Endodermal cell (in vitro differentiated cells): ENCODE data around the gene INPP5K. TPM values are rescaled to one million over a fixed set of nuclear protein-coding genes. Genes with fewer than 3 reads are reported as not detected.

Experiments
- DNase-seq: peaks from one replicate; pipeline ENCODE4 v3.0.0-alpha.2; 2017
- H3K27ac ChIP-seq: 2 replicates; pipeline ENCODE4 v1.5.1; 2013; ENCODE audit warnings: mild to moderate bottlenecking, low read depth, low read length, moderate library complexity
- H3K27me3 ChIP-seq: 2 replicates; pipeline ENCODE4 v1.6.1; 2013; ENCODE audit warnings: mild to moderate bottlenecking, low read length, moderate library complexity; ENCODE audit not compliant: insufficient read depth, control insufficient read depth, poor library complexity, severe bottlenecking
- H3K36me3 ChIP-seq: 2 replicates; pipeline ENCODE4 v1.7.0; 2013; ENCODE audit warnings: mild to moderate bottlenecking, low read length, moderate library complexity; ENCODE audit not compliant: control insufficient read depth, insufficient read depth
- H3K4me1 ChIP-seq: one replicate; pipeline ENCODE4 v1.7.0; 2013; ENCODE audit warnings: low read length; ENCODE audit not compliant: control insufficient read depth, insufficient read depth
- H3K4me3 ChIP-seq: 2 replicates; pipeline ENCODE4 v1.5.1; 2013; ENCODE audit warnings: mild to moderate bottlenecking, low read length, moderate library complexity
- H3K9ac ChIP-seq: 2 replicates; pipeline ENCODE4 v1.6.1; 2013; ENCODE audit warnings: mild to moderate bottlenecking, low read length, moderate library complexity; ENCODE audit not compliant: poor library complexity, severe bottlenecking; ENCODE audit errors: extremely low read depth
- H3K9me3 ChIP-seq: 2 replicates; pipeline ENCODE4 v1.6.1; 2013; ENCODE audit warnings: mild to moderate bottlenecking, low read length, moderate library complexity; ENCODE audit not compliant: control insufficient read depth
- H3K27ac Mint-ChIP-seq: 2 replicates; pipeline ENCODE4 v1.8.0; 2020; ENCODE audit warnings: mixed read lengths
- H3K27me3 Mint-ChIP-seq: 2 replicates; pipeline ENCODE4 v1.8.0; 2021; ENCODE audit warnings: mild to moderate bottlenecking, mixed read lengths; ENCODE audit not compliant: insufficient read depth
- H3K36me3 Mint-ChIP-seq: 2 replicates; pipeline ENCODE4 v1.8.0; 2020; ENCODE audit warnings: low read depth, mixed read lengths
- H3K4me1 Mint-ChIP-seq: 2 replicates; pipeline ENCODE4 v1.8.0; 2020; ENCODE audit warnings: mixed read lengths
- H3K4me3 Mint-ChIP-seq: 2 replicates; pipeline ENCODE4 v1.8.0; 2020; ENCODE audit warnings: mild to moderate bottlenecking, moderate library complexity, mixed read lengths
- H3K9me3 Mint-ChIP-seq: 2 replicates; pipeline ENCODE4 v1.8.0; 2020; ENCODE audit warnings: mild to moderate bottlenecking, mixed read lengths
- WGBS, 2 experiments: methylation state at CpG; one replicate each; pipeline versions ENCODE4 v1.1.5 to v1.1.7; 2013; ENCODE audit warnings: missing lambda C conversion rate in 2 of 2, mixed read lengths in 1 of 2; ENCODE audit not compliant: insufficient coverage in 1 of 2, insufficient read length in 1 of 2; 5-methylcytosine and 5-hydroxymethylcytosine counted together
- total RNA-seq, 2 donors: library from RNA; stranded (reverse); fragmentation: NEBNext Ultra II Directional in 1 of 2; extraction: Animal tissue kit (Norgen Biotek cat#: 25700) in 1 of 2; gene quantifications; 2 replicates in 1 of 2; 3 replicates in 1 of 2; pipeline ENCODE4 v1.2.1, GENCODE V29; 2021
- TF ChIP-seq, protein P1 (sequence below): fragments of 200-600 bp; sonication (generic); conservative IDR thresholded peaks from 2 replicates; pipeline ENCODE4 v1.5.0; 2021; ENCODE audit warnings: antibody characterized with exemption, mild to moderate bottlenecking

The INPP5K gene
- total RNA-seq, 2 donors from 2014 or later: 22.2 to 30.0 TPM

DNA sequence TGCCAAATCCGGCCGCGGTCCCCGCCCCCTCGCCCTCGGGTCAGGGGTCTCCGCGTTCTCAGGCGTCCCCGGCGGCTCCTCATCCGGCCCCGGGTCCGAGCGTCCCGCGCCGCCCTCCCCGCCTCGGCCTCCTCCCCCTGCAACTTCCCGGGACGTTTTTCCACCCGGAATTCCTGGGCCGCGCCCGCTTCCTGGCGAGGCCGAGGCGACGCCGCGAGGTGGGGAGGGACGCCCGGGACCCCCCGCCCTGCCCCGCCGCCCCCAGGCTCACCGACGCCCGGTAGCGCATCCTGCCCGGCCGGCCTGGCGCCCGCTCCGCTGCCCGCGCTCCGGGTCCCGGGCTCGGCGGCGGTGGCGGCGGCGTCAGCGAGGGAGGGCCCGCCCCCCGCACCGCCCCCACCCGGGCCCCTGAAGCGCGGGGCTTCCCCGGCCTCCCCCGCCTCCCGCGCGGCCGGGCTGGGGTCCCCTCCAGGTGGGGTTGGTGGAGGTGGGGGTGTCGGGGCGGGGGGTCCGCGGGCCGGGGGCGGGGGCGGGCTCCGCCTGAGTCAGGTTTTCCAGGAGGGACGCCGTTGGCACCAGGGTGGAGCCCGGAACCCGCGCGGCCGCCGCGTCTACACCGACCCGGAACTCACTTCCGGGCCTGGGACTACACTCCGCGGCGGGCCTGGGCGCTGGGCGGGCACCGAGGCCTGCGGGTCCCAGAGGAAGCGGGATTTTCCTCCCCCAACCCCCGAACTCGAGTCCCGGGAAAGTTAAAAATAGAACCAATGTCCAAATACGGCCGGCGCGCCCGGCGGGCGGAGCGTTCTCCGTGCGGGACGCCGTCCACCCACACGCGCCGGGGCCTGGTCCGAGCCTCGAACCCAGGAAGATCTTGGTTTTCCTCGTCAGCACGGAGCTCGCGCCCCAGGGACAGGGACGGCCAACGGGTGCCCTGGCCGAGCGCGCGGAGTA is 30.7 kb downstream of the INPP5K start:
- Histone ChIP-seq H3K9ac (peak overlapping the region; percentile 6), H3K27me3 (no peaks in the 10 kb centered on the region)
- 0 to 7% methylated on average over 17 to 112 of the region's 127 CpGs for WGBS, 2 experiments

DNA sequence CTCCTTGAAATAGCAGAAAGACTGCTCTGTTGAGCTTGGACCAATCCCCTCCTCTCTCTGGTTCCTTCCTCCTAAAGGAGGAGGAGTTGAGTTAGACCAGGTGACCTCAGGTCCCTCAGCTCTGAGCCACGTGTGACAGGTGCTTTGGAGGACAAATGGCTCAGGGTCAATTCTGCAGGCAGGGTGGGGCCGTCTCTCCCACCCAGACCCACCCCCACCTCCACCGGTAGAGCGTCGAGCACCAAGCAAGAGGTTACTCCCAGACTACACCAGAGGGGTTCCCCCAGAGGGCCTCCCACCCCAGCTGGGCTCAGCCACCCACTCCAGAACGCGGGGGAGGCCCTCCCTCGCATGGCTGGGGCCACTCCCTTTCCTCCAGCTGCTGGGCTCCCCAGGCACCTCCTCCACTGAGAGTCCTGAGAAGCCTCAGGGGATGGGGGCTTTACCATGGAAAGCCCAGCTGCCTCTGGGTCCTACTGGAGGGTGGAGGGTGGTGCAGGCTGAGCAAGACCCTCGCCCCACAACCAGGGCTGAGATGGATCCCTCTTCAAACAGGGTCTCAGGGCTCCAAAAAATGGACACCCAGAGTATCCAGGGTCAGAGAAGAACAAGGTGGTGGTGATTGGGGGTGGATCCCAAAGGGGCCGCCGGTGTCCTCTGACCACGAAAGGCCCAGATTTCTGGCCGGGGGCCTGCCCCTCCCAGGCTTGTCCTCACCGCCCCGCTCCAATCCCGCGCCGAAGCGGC is 31.6 kb downstream of the INPP5K start:
- TF ChIP-seq, protein P1, sequence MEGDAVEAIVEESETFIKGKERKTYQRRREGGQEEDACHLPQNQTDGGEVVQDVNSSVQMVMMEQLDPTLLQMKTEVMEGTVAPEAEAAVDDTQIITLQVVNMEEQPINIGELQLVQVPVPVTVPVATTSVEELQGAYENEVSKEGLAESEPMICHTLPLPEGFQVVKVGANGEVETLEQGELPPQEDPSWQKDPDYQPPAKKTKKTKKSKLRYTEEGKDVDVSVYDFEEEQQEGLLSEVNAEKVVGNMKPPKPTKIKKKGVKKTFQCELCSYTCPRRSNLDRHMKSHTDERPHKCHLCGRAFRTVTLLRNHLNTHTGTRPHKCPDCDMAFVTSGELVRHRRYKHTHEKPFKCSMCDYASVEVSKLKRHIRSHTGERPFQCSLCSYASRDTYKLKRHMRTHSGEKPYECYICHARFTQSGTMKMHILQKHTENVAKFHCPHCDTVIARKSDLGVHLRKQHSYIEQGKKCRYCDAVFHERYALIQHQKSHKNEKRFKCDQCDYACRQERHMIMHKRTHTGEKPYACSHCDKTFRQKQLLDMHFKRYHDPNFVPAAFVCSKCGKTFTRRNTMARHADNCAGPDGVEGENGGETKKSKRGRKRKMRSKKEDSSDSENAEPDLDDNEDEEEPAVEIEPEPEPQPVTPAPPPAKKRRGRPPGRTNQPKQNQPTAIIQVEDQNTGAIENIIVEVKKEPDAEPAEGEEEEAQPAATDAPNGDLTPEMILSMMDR: peak; percentile 64
- Histone ChIP-seq H3K27me3 (no peaks in the 10 kb centered on the region), H3K9ac (peak overlapping the region; percentile 6), H3K9me3 (no peaks in the 10 kb centered on the region), H3K4me1 (peaks cover 4% of the 10 kb centered on the region), H3K36me3 (peaks cover 26% of the 10 kb centered on the region), H3K4me3 (peak overlapping the region; percentile 78), H3K27ac (no peak overlapping the region)
- H3K27ac Mint-ChIP-seq: peak overlapping the region; percentile 84
- WGBS, 2 experiments: 7 to 19% methylated on average over 8 to 17 of the region's 19 CpGs
- peak; percentile 93 for DNase-seq
- H3K9me3 Mint-ChIP-seq: no peaks in the 10 kb centered on the region
- H3K4me3 Mint-ChIP-seq: peak overlapping the region; percentile 69
- peaks cover 34% of the 10 kb centered on the region for H3K36me3 Mint-ChIP-seq
- H3K27me3 Mint-ChIP-seq: peaks cover 17% of the 10 kb centered on the region
- H3K4me1 Mint-ChIP-seq: no peaks in the 10 kb centered on the region

More for the DNA sequence above, 30.7 kb downstream of the INPP5K start:
- Mint-ChIP-seq H3K9me3 (no peaks in the 10 kb centered on the region), H3K36me3 (peaks cover 30% of the 10 kb centered on the region), H3K27ac (no peak overlapping the region), H3K27me3 (peaks cover 19% of the 10 kb centered on the region), H3K4me3 (peak overlapping the region; percentile 69), H3K4me1 (peaks cover 4% of the 10 kb centered on the region)
- peaks cover 4% of the 10 kb centered on the region for H3K4me1 ChIP-seq
- no peaks in the 10 kb centered on the region for H3K9me3 ChIP-seq
- no peak overlapping the region for H3K27ac ChIP-seq
- peaks cover 22% of the 10 kb centered on the region for H3K36me3 ChIP-seq
- peak; percentile 86 for DNase-seq
- H3K4me3 ChIP-seq: peak overlapping the region; percentile 78
- TF ChIP-seq, protein P1: no peak

DNA sequence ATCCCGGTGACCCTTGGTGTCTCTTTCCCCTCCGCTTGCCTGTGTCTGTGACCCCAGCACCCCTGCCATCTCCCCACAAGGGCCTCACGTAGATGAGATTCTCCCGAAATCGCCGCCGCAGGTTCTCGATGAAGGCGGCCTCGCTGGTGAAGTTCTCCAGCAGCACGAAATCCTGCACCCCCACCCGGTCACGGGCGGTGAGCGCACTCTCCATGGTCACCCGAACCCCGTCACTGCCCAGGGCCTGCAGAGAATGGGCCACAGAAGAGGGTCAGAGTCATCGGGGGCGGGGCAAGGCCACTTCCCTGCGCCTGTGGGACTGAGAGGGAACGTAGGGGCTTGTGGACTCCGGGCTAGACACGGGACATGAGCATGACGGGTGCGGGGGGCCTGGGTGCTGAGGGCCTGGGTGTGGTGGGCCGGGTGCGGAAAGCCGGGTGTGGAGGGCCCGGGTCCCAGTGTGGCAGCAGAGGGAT is 32.3 kb downstream of the INPP5K start:
- Histone ChIP-seq H3K4me3 (no peak overlapping the region), H3K9me3 (no peaks in the 10 kb centered on the region), H3K27ac (no peak overlapping the region), H3K27me3 (no peaks in the 10 kb centered on the region), H3K4me1 (peaks cover 4% of the 10 kb centered on the region), H3K36me3 (peaks cover 26% of the 10 kb centered on the region), H3K9ac (no peak overlapping the region)
- no peak for DNase-seq
- Mint-ChIP-seq H3K4me1 (no peaks in the 10 kb centered on the region), H3K27me3 (peaks cover 17% of the 10 kb centered on the region), H3K36me3 (peaks cover 38% of the 10 kb centered on the region), H3K27ac (peak overlapping the region; percentile 10), H3K4me3 (peak overlapping the region; percentile 69), H3K9me3 (no peaks in the 10 kb centered on the region)
- TF ChIP-seq, protein P1: no peak
- 92% methylated on average over 15 to 29 of the region's 29 CpGs for WGBS, 2 experiments
